HFFc6 (cell line): Measurements from ENCODE around the gene CAMSAP3. TPM values are rescaled to one million over a fixed set of nuclear protein-coding genes. Genes with fewer than 3 reads are reported as not detected.

Source experiments
- DNase-seq: peaks from one replicate; pipeline ENCODE4 v3.0.0-alpha.2; 2018
- H3K27ac Mint-ChIP-seq: 2 replicates; pipeline ENCODE4 v1.8.0; 2020; ENCODE audit warnings: mild to moderate bottlenecking, mixed read lengths
- H3K27me3 Mint-ChIP-seq: 2 replicates; pipeline ENCODE4 v1.8.0; 2021; ENCODE audit warnings: mild to moderate bottlenecking, moderate library complexity, mixed read lengths; ENCODE audit not compliant: insufficient read depth
- H3K36me3 Mint-ChIP-seq: 2 replicates; pipeline ENCODE4 v1.8.0; 2021; ENCODE audit warnings: low read depth, mixed read lengths
- H3K4me1 Mint-ChIP-seq: 2 replicates; pipeline ENCODE4 v1.8.0; 2020; ENCODE audit warnings: low read depth, mixed read lengths
- H3K4me3 Mint-ChIP-seq: 2 replicates; pipeline ENCODE4 v1.8.0; 2020; ENCODE audit warnings: mild to moderate bottlenecking, moderate library complexity, mixed read lengths
- H3K9me3 Mint-ChIP-seq: 2 replicates; pipeline ENCODE4 v1.8.0; 2020; ENCODE audit warnings: mild to moderate bottlenecking, mixed read lengths
- total RNA-seq, 6 experiments: library from RNA; stranded (reverse); fragmentation: NEBNext Ultra II Directional; extraction: Animal tissue kit (Norgen Biotek cat#: 25700); gene quantifications; 2 replicates in 1 of 6; 3 replicates in 5 of 6; pipeline ENCODE4 v1.2.3, GENCODE V29; 2021
- TF ChIP-seq, protein P1 (sequence below): fragments of 200-600 bp; sonication (generic); IDR thresholded peaks from 2 replicates; pipeline ENCODE4 v1.5.0; 2021; ENCODE audit warnings: antibody characterized with exemption, mild to moderate bottlenecking

CAMSAP3 gene
- total RNA-seq, 6 experiments from 2014 or later = not detected

DNA sequence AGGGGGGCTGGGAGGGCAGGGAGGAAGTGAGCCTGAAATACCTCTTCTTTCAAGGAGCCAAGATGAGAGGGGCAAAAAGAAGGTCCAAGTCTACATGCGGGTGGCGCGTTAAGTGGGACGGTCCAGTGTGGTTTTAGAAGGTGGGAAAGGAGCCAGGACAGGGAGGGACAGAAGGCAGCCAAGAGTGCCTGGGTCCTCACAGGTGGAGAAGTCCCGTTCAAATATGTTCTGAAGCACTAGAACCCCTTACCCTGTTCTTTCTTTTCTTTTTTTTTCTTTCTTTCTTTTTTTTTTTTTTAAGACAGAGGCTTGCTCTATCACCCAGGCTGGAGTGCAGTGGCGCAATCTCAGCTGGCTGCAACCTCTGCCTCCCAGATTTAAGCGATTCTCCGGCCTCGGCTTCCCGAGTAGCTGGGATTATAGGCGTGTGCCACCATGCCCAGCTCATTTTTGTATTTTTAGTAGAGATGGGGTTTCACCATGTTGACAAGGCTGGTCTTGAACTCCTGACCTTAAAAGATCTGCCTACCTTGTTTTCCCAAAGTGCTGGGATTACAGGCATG lies 7.4 kb downstream of the CAMSAP3 start:
- Mint-ChIP-seq H3K36me3 (no peaks in the 10 kb centered on the region), H3K27ac (no peak overlapping the region), H3K9me3 (peaks cover 4% of the 10 kb centered on the region; the same call in 1 of the 2 replicates), H3K27me3 (peaks cover 10% of the 10 kb centered on the region), H3K4me3 (no peak overlapping the region), H3K4me1 (no peaks in the 10 kb centered on the region)
- DNase-seq = no peak
- TF ChIP-seq, protein P1, sequence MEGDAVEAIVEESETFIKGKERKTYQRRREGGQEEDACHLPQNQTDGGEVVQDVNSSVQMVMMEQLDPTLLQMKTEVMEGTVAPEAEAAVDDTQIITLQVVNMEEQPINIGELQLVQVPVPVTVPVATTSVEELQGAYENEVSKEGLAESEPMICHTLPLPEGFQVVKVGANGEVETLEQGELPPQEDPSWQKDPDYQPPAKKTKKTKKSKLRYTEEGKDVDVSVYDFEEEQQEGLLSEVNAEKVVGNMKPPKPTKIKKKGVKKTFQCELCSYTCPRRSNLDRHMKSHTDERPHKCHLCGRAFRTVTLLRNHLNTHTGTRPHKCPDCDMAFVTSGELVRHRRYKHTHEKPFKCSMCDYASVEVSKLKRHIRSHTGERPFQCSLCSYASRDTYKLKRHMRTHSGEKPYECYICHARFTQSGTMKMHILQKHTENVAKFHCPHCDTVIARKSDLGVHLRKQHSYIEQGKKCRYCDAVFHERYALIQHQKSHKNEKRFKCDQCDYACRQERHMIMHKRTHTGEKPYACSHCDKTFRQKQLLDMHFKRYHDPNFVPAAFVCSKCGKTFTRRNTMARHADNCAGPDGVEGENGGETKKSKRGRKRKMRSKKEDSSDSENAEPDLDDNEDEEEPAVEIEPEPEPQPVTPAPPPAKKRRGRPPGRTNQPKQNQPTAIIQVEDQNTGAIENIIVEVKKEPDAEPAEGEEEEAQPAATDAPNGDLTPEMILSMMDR = no peak

DNA sequence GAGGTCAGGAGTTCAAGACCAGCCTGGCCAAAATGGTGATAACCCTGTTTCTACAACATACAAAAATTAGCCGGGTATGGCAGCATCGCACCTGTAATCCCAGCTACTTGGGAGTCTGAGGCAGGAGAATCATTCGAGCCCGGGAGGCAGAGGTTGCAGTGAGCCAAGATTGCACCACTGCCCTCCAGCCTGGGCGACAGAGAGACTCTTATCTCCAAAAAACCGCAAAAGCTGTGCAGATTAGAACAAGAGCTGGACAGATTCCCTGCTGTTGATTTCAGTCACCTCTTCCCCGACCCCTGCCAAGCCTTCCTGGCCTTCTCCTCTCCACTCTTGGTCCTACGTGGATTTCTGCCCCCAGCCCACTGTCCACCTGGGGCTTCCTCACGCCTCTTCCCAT lies 8.3 kb downstream of the CAMSAP3 start:
- no peak overlapping the region for H3K27ac Mint-ChIP-seq
- no peak for DNase-seq
- H3K27me3 Mint-ChIP-seq = peaks cover 12% of the 10 kb centered on the region
- peaks cover 4% of the 10 kb centered on the region; the same call in 1 of the 2 replicates for H3K9me3 Mint-ChIP-seq
- H3K36me3 Mint-ChIP-seq = no peaks in the 10 kb centered on the region
- TF ChIP-seq, protein P1 = no peak
- no peak overlapping the region for H3K4me3 Mint-ChIP-seq
- H3K4me1 Mint-ChIP-seq = no peaks in the 10 kb centered on the region

DNA sequence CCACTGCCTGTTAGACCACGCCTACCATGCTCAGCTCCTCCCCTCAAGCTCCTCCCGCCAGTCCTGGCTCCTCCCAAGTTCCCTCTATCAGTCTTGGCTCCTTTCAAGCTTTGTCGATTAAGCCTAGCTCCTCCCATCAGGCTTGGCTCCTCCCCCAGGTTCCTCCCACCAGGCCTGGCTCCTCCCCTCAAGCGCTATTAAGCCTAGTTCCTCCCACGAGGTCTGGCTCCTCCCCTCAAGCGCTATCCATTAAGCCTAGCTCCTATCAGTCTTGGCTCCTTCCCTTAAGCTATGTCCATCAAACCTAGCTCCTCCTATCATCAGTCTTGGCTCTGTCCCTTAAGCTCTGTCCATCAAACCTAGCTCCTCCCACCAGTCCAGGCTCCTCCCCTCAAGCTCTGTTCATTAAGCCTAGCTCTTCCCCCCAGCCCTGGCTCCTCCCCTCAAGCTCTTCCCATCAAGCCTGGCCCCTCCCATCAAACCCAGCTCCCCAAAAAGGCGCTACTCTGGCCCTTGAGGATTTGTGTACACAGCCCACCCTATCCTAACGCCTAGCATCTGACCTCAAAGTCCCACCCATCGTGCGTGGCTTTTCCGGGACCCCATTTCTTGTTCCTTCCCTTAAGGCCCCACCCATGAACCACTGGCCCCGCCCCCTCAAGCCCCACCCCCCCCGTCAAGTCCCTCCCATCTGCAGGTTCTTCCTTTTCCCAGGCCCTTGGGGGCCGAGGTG lies 10.0 kb downstream of the CAMSAP3 start:
- H3K27ac Mint-ChIP-seq = no peak overlapping the region
- no peaks in the 10 kb centered on the region for H3K4me1 Mint-ChIP-seq
- H3K9me3 Mint-ChIP-seq = peaks cover 4% of the 10 kb centered on the region; the same call in 1 of the 2 replicates
- peaks cover 11% of the 10 kb centered on the region for H3K27me3 Mint-ChIP-seq
- TF ChIP-seq, protein P1 = no peak
- H3K4me3 Mint-ChIP-seq = no peak overlapping the region
- DNase-seq = no peak
- H3K36me3 Mint-ChIP-seq = no peaks in the 10 kb centered on the region

DNA sequence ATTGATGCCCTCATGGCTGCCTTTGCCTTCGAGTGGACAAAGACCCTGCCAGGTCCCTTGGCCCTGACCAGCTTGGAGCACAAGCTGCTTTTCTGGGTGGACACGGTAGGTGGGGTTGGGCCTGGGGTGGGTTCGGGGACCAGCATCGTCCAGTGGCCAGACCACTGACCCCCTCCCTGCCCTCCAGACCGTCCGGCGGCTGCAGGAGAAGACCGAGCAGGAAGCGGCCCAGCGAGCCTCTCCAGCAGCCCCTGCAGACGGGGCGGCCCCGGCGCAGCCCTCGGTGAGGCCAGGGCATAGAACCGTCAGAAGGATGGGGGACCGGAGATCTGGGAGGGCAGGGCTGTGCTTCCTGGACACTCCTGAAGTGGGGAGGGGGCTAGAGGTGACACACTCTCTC lies 10.6 kb downstream of the CAMSAP3 start:
- Mint-ChIP-seq H3K27ac (no peak overlapping the region), H3K36me3 (no peaks in the 10 kb centered on the region), H3K9me3 (peaks cover 4% of the 10 kb centered on the region; the same call in 1 of the 2 replicates), H3K4me1 (no peaks in the 10 kb centered on the region), H3K27me3 (peaks cover 11% of the 10 kb centered on the region), H3K4me3 (no peak overlapping the region)
- TF ChIP-seq, protein P1 = no peak
- DNase-seq = no peak

DNA sequence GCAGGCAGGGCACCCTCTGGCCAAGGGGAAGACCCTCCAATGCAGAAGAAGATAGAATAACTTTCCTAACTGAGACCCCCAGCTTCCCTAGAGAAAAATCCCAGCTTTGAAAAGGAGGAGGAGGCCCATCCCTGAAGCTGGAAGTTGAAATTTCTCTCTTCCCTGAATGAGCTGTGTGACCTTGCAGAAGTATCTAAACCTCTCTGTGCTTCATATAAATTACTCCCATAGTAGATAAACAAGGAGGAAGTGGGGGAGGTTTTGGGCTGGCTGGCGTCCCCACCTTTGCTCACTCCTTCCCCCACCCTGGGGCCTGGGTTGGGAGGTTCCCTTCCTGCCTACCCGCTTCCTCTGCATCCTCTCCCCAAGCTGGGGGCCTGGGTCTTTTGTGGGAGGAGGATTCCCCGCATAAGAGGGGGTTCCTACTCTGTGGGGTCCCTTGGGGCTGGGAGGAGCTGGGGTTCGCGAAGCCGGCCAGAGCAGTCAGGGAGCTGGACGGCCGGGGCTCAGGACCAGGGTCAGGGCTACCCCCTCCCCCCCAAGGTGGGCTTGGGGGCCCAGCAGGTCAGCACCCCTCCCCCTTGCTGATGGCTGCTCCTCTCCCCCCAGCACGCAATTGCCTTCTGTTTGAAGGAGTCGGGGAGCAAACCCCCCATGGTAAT lies 11.7 kb downstream of the CAMSAP3 start:
- Mint-ChIP-seq H3K4me3 (no peak overlapping the region), H3K27ac (no peak overlapping the region), H3K27me3 (peaks cover 11% of the 10 kb centered on the region), H3K4me1 (no peaks in the 10 kb centered on the region), H3K36me3 (no peaks in the 10 kb centered on the region), H3K9me3 (peaks cover 4% of the 10 kb centered on the region; the same call in 1 of the 2 replicates)
- TF ChIP-seq, protein P1 = no peak
- no peak for DNase-seq
